H9 (cell line): Measurements from ENCODE around the gene LCE5A. TPM values are rescaled to one million over a fixed set of nuclear protein-coding genes. Genes with fewer than 3 reads are reported as not detected.

Experiments
- DNase-seq: peaks from one replicate; pipeline ENCODE4 v3.0.0-alpha.2; 2017
- H2AFZ ChIP-seq: one replicate; pipeline ENCODE4 v1.6.1; 2013; ENCODE audit warnings: mild to moderate bottlenecking, low read length, control low read depth, moderate library complexity
- H2AK5ac ChIP-seq: 2 replicates; pipeline ENCODE4 v1.6.1; 2013; ENCODE audit warnings: low read length, control low read depth, mixed read lengths; ENCODE audit not compliant: insufficient read length
- H2BK120ac ChIP-seq: one replicate; pipeline ENCODE4 v1.6.1; 2013; ENCODE audit warnings: low read depth, mild to moderate bottlenecking, low read length, control low read depth, inconsistent platforms; ENCODE audit not compliant: poor library complexity, severe bottlenecking
- H2BK12ac ChIP-seq: 2 replicates; pipeline ENCODE4 v1.6.1; 2013; ENCODE audit warnings: low read length, control low read depth, mixed read lengths, low read depth; ENCODE audit not compliant: insufficient read length
- H2BK15ac ChIP-seq: 2 replicates; pipeline ENCODE4 v1.6.1; 2013; ENCODE audit warnings: low read depth, low read length, control low read depth
- H2BK20ac ChIP-seq: one replicate; pipeline ENCODE4 v1.6.1; 2013; ENCODE audit warnings: low read depth, mild to moderate bottlenecking, low read length, control low read depth, inconsistent platforms; ENCODE audit not compliant: poor library complexity, severe bottlenecking
- H2BK5ac ChIP-seq: 2 replicates; pipeline ENCODE4 v1.6.1; 2013; ENCODE audit warnings: low read length, control low read depth, mixed read lengths; ENCODE audit not compliant: insufficient read length
- H3K14ac ChIP-seq: 2 replicates; pipeline ENCODE4 v1.6.1; 2013; ENCODE audit warnings: low read length, control low read depth; ENCODE audit not compliant: insufficient read depth
- H3K18ac ChIP-seq: 2 replicates; pipeline ENCODE4 v1.6.1; 2013; ENCODE audit warnings: low read depth, mild to moderate bottlenecking, mixed read lengths, low read length, control low read depth; ENCODE audit not compliant: insufficient read length
- H3K23ac ChIP-seq: 2 replicates; pipeline ENCODE4 v1.6.1; 2013; ENCODE audit warnings: low read length, control low read depth, mixed read lengths, low read depth; ENCODE audit not compliant: insufficient read length
- H3K23me2 ChIP-seq: 2 replicates; pipeline ENCODE4 v1.6.1; 2013; ENCODE audit warnings: low read depth, mild to moderate bottlenecking, mixed read lengths, low read length, control low read depth; ENCODE audit not compliant: insufficient read length, poor library complexity, severe bottlenecking
- H3K27ac ChIP-seq: 2 replicates; pipeline ENCODE4 v1.5.1; 2013; ENCODE audit warnings: low read length, control low read depth, mixed read lengths, low read depth; ENCODE audit not compliant: insufficient read length
- H3K27me3 ChIP-seq: 2 replicates; pipeline ENCODE4 v1.6.1; 2013; ENCODE audit warnings: low read length, control low read depth, inconsistent platforms; ENCODE audit not compliant: insufficient read depth
- H3K4ac ChIP-seq: 2 replicates; pipeline ENCODE4 v1.6.1; 2013; ENCODE audit warnings: low read depth, mild to moderate bottlenecking, control low read depth, inconsistent platforms, low read length, moderate library complexity
- H3K4me1 ChIP-seq: 2 replicates; pipeline ENCODE4 v1.6.1; 2013; ENCODE audit warnings: low read length, control low read depth, inconsistent platforms; ENCODE audit not compliant: insufficient read depth
- H3K4me2 ChIP-seq: 2 replicates; pipeline ENCODE4 v1.6.1; 2013; ENCODE audit warnings: low read length, control low read depth, mixed read lengths; ENCODE audit not compliant: insufficient read length, insufficient read depth
- H3K56ac ChIP-seq: 2 replicates; pipeline ENCODE4 v1.6.1; 2013; ENCODE audit warnings: low read depth, mild to moderate bottlenecking, mixed read lengths, low read length, control low read depth; ENCODE audit not compliant: insufficient read length
- H3K79me1 ChIP-seq: 2 replicates; pipeline ENCODE4 v1.6.1; 2013; ENCODE audit warnings: low read depth, mild to moderate bottlenecking, moderate library complexity, low read length, control low read depth, inconsistent platforms; ENCODE audit not compliant: insufficient read depth, poor library complexity, severe bottlenecking
- H3K79me2 ChIP-seq: 2 replicates; pipeline ENCODE4 v1.6.1; 2013; ENCODE audit warnings: low read length, control low read depth, inconsistent platforms; ENCODE audit not compliant: insufficient read depth
- H3K9ac ChIP-seq: 2 replicates; pipeline ENCODE4 v1.6.1; 2013; ENCODE audit warnings: low read length, control low read depth, mixed read lengths; ENCODE audit not compliant: insufficient read length; ENCODE audit errors: extremely low read depth
- H3K9me3 ChIP-seq: one replicate; pipeline ENCODE4 v1.6.1; 2013; ENCODE audit warnings: low read depth, low read length, inconsistent platforms; ENCODE audit not compliant: control insufficient read depth
- H3T11ph ChIP-seq: one replicate; pipeline ENCODE4 v1.6.1; 2013; ENCODE audit warnings: mild to moderate bottlenecking, low read length, control low read depth, inconsistent platforms
- H4K20me1 ChIP-seq: one replicate; pipeline ENCODE4 v1.6.1; 2013; ENCODE audit not compliant: control insufficient read depth, insufficient read length, insufficient read depth
- H4K5ac ChIP-seq: 2 replicates; pipeline ENCODE4 v1.6.1; 2013; ENCODE audit warnings: low read depth, mild to moderate bottlenecking, mixed read lengths, low read length, control low read depth; ENCODE audit not compliant: insufficient read length
- H4K8ac ChIP-seq: replicated peaks from 2 replicates; pipeline ENCODE4 v1.6.1; 2013; ENCODE audit warnings: low read length, control low read depth, mixed read lengths, low read depth; ENCODE audit not compliant: insufficient read length
- H4K91ac ChIP-seq: 2 replicates; pipeline ENCODE4 v1.6.1; 2013; ENCODE audit warnings: low read depth, mild to moderate bottlenecking, moderate library complexity, mixed read lengths, low read length, control low read depth; ENCODE audit not compliant: insufficient read length
- H3K27ac Mint-ChIP-seq, 3 experiments: 2 replicates in 2 of 3; 3 replicates in 1 of 3; pipeline ENCODE4 v1.8.0; 2020 to 2021; ENCODE audit warnings: mixed read lengths in 3 of 3, mild to moderate bottlenecking in 1 of 3, moderate library complexity in 1 of 3
- H3K27me3 Mint-ChIP-seq: 2 replicates; pipeline ENCODE4 v1.8.0; 2021; ENCODE audit warnings: low read depth, mild to moderate bottlenecking, moderate library complexity, mixed read lengths
- H3K36me3 Mint-ChIP-seq, 3 experiments: 2 replicates in 2 of 3; 3 replicates in 1 of 3; pipeline ENCODE4 v1.8.0; 2020 to 2021; ENCODE audit warnings: low read depth in 3 of 3, mixed read lengths in 3 of 3; ENCODE audit not compliant: insufficient read depth in 1 of 3
- H3K4me1 Mint-ChIP-seq, 2 experiments: 2 replicates each; pipeline ENCODE4 v1.8.0; 2020; ENCODE audit warnings: mixed read lengths in 2 of 2
- H3K4me3 Mint-ChIP-seq, 2 experiments: 2 replicates in 1 of 2; 3 replicates in 1 of 2; pipeline ENCODE4 v1.8.0; 2020 to 2021; ENCODE audit warnings: mild to moderate bottlenecking in 2 of 2, mixed read lengths in 2 of 2, moderate library complexity in 1 of 2
- H3K9me3 Mint-ChIP-seq, 2 experiments: 2 replicates in 1 of 2; 3 replicates in 1 of 2; pipeline ENCODE4 v1.8.0; 2020; ENCODE audit warnings: mild to moderate bottlenecking in 2 of 2, mixed read lengths in 2 of 2, moderate library complexity in 1 of 2
- WGBS: extraction: QIAGEN DNeasy Blood & Tissue Kit; methylation state at CpG from one replicate; pipeline ENCODE4 v1.1.7; 2013; ENCODE audit warnings: missing lambda C conversion rate, low lambda C conversion rate, mixed read lengths; ENCODE audit not compliant: insufficient read length; ENCODE audit errors: extremely low coverage; 5-methylcytosine and 5-hydroxymethylcytosine counted together
- total RNA-seq: library from RNA; stranded (reverse); gene quantifications from 2 replicates; pipeline ENCODE4 v1.2.1, GENCODE V29; 2021
- TF ChIP-seq, protein P1 (sequence below): fragments of 200-600 bp; sonication (generic); conservative IDR thresholded peaks from 3 replicates; pipeline ENCODE4 v1.8.0; 2021; ENCODE audit warnings: antibody characterized with exemption, mild to moderate bottlenecking

The LCE5A gene
- total RNA-seq, 1 experiment from 2014 or later: not detected

DNA sequence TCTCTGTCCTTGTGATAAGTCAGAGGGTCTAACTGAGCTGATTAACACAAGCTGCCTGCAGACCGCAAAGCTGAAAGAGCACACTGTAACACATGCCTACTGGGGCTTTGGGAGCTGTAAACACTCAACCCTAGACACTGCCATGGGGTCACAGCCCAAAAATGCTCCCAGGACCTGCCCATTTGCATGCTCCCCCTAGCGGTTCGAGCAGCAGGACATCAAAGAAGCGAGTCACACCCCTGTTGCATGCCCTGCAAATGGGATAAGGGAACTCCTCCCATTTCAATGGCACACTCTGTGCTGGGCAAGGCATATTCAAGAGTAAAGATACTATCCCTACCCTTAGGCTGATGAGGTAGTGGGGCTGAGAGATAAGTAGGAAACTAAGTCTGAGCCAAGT lies 33.2 kb downstream of the LCE5A start:
- Histone ChIP-seq H2BK120ac (no peak overlapping the region), H2BK15ac (no peak overlapping the region), H3T11ph (no peak overlapping the region), H2AFZ (no peak overlapping the region), H3K79me1 (no peaks in the 10 kb centered on the region), H3K18ac (no peak overlapping the region), H3K4me2 (no peak overlapping the region), H4K20me1 (no peaks in the 10 kb centered on the region), H3K23ac (no peak overlapping the region), H3K27ac (no peak overlapping the region), H3K14ac (no peak overlapping the region), H3K4ac (no peak overlapping the region), H3K9ac (no peak overlapping the region), H4K91ac (no peak overlapping the region), H4K8ac (no peak overlapping the region), H3K56ac (no peak overlapping the region), H2AK5ac (no peak overlapping the region), H4K5ac (no peak overlapping the region), H2BK5ac (no peak overlapping the region), H3K4me1 (no peaks in the 10 kb centered on the region), H3K9me3 (peaks cover 85% of the 10 kb centered on the region), H3K79me2 (no peaks in the 10 kb centered on the region), H3K23me2 (no peaks in the 10 kb centered on the region), H2BK12ac (no peak overlapping the region), H2BK20ac (no peak overlapping the region), H3K27me3 (no peaks in the 10 kb centered on the region)
- TF ChIP-seq, protein P1, sequence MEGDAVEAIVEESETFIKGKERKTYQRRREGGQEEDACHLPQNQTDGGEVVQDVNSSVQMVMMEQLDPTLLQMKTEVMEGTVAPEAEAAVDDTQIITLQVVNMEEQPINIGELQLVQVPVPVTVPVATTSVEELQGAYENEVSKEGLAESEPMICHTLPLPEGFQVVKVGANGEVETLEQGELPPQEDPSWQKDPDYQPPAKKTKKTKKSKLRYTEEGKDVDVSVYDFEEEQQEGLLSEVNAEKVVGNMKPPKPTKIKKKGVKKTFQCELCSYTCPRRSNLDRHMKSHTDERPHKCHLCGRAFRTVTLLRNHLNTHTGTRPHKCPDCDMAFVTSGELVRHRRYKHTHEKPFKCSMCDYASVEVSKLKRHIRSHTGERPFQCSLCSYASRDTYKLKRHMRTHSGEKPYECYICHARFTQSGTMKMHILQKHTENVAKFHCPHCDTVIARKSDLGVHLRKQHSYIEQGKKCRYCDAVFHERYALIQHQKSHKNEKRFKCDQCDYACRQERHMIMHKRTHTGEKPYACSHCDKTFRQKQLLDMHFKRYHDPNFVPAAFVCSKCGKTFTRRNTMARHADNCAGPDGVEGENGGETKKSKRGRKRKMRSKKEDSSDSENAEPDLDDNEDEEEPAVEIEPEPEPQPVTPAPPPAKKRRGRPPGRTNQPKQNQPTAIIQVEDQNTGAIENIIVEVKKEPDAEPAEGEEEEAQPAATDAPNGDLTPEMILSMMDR: no peak
- WGBS: no CpG with 5 or more reads among the region's 4 CpGs
- DNase-seq: no peak
- Mint-ChIP-seq H3K27me3 (peaks cover 3% of the 10 kb centered on the region), H3K36me3 (peaks cover 3 to 33% (median 16%) of the 10 kb centered on the region in 3 experiments; a peak in 5 of 7 replicates), H3K4me1 (no peaks in the 10 kb centered on the region), H3K4me3 (no peak overlapping the region), H3K27ac (no peak overlapping the region), H3K9me3 (peaks cover 90 to 91% of the 10 kb centered on the region in 2 experiments)
